ENCODE data around the gene TM4SF5.

Gene TM4SF5

GRCh38 chr17:4786516-4786915, 14.8 kb downstream of the TM4SF5 start:
- TF ChIP-seq, protein P1, sequence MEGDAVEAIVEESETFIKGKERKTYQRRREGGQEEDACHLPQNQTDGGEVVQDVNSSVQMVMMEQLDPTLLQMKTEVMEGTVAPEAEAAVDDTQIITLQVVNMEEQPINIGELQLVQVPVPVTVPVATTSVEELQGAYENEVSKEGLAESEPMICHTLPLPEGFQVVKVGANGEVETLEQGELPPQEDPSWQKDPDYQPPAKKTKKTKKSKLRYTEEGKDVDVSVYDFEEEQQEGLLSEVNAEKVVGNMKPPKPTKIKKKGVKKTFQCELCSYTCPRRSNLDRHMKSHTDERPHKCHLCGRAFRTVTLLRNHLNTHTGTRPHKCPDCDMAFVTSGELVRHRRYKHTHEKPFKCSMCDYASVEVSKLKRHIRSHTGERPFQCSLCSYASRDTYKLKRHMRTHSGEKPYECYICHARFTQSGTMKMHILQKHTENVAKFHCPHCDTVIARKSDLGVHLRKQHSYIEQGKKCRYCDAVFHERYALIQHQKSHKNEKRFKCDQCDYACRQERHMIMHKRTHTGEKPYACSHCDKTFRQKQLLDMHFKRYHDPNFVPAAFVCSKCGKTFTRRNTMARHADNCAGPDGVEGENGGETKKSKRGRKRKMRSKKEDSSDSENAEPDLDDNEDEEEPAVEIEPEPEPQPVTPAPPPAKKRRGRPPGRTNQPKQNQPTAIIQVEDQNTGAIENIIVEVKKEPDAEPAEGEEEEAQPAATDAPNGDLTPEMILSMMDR (IDR thresholded peaks at IDR 0.05; ENCODE audit: low read depth, low read length, missing control alignments), result no peak
- no peak overlapping the region for H3K4me3 ChIP-seq (replicated peaks; ENCODE audit: low read depth, low read length)
- DNase-seq (ENCODE audit: extremely low read depth, low read depth), result no peak

GRCh38 chr17:4788159-4788806, 16.6 kb downstream of the TM4SF5 start:
- DNase-seq (ENCODE audit: extremely low read depth, low read depth), result no peak
- TF ChIP-seq, protein P1 (IDR thresholded peaks at IDR 0.05; ENCODE audit: low read depth, low read length, missing control alignments), result no peak
- peak overlapping the region; percentile 63 for H3K4me3 ChIP-seq (replicated peaks; ENCODE audit: low read depth, low read length)

GRCh38 chr17:4788807-4789700, 17.4 kb downstream of the TM4SF5 start, which contains the start of gene GLTPD2:
TSS of gene GLTPD2 (plus strand) at chr17:4788964. CDS start at chr17:4789012, 48 bp downstream.
- TF ChIP-seq, protein P1 (IDR thresholded peaks at IDR 0.05; ENCODE audit: low read depth, low read length, missing control alignments), result no peak
- H3K4me3 ChIP-seq (replicated peaks; ENCODE audit: low read depth, low read length), result peak within 1 kb of the TSS; percentile 63
- no peak for DNase-seq (ENCODE audit: extremely low read depth, low read depth)

- H3K4me3 ChIP-seq (replicated peaks; ENCODE audit: low read depth, low read length), result peak overlapping the region; percentile 63
- TF ChIP-seq, protein P1 (IDR thresholded peaks at IDR 0.05; ENCODE audit: low read depth, low read length, missing control alignments), result no peak
- no peak for DNase-seq (ENCODE audit: extremely low read depth, low read depth)
These were observed 17.9 kb downstream of the TM4SF5 start for GRCh38 chr17:4789701-4789950.

GRCh38 chr17:4789951-4790704, 18.4 kb downstream of the TM4SF5 start:
- TF ChIP-seq, protein P1 (IDR thresholded peaks at IDR 0.05; ENCODE audit: low read depth, low read length, missing control alignments), result peak; percentile 53
- peak overlapping the region; percentile 63 for H3K4me3 ChIP-seq (replicated peaks; ENCODE audit: low read depth, low read length)
- DNase-seq (ENCODE audit: extremely low read depth, low read depth), result peak; percentile 74

- TF ChIP-seq, protein P1 (IDR thresholded peaks at IDR 0.05; ENCODE audit: low read depth, low read length, missing control alignments), result no peak
- peak overlapping the region; percentile 63 for H3K4me3 ChIP-seq (replicated peaks; ENCODE audit: low read depth, low read length)
- no peak for DNase-seq (ENCODE audit: extremely low read depth, low read depth)
These were observed 19.0 kb downstream of the TM4SF5 start for GRCh38 chr17:4790705-4791088.
